HAP-1 (cell line): ENCODE results near the gene CAV2.

Experiments
- DNase-seq, 2 experiments: peaks; one replicate each; pipeline ENCODE4 v3.0.0-alpha.2; 2016 to 2020; ENCODE audit warnings: low spot score in 2 of 2
- H3K27me3 ChIP-seq: fragments of 250-450 bp; sonication (Bioruptor Pico); 2 replicates; pipeline ENCODE4 v1.5.1; 2020; ENCODE audit warnings: low read depth, mild to moderate bottlenecking, moderate library complexity
- H3K36me3 ChIP-seq: fragments of 250-450 bp; sonication (Bioruptor Pico); replicated peaks from 2 replicates; pipeline ENCODE4 v1.5.1; 2020; ENCODE audit warnings: mild to moderate bottlenecking
- H3K4me1 ChIP-seq: fragments of 250-450 bp; sonication (Bioruptor Pico); 2 replicates; pipeline ENCODE4 v1.5.1; 2020; ENCODE audit warnings: mild to moderate bottlenecking
- H3K4me3 ChIP-seq: fragments of 250-450 bp; sonication (Bioruptor Pico); 2 replicates; pipeline ENCODE4 v1.5.1; 2020; ENCODE audit warnings: mild to moderate bottlenecking, moderate library complexity
- H3K9me3 ChIP-seq: fragments of 250-450 bp; sonication (Bioruptor Pico); 2 replicates; pipeline ENCODE4 v1.5.1; 2020; ENCODE audit warnings: mild to moderate bottlenecking, moderate library complexity
- in situ Hi-C: fragments of 300-500 bp; cut with MboI; formaldehyde crosslinking; loops from 3 replicates; pipeline ENCODE4 v1.14.3; 2020; ENCODE audit warnings: low sequenced_read_pairs, inconsistent platforms, mixed read lengths

CAV2 gene

GRCh38 chr7:116552602-116553001 lies 53.1 kb downstream of the CAV2 start:
- no peak overlapping the region for H3K4me3 ChIP-seq
- no peaks in the 10 kb centered on the region for H3K27me3 ChIP-seq
- in situ Hi-C loops = no loop called here
- no peak for DNase-seq
- no peaks in the 10 kb centered on the region for H3K36me3 ChIP-seq
- H3K4me1 ChIP-seq = no peaks in the 10 kb centered on the region
- no peaks in the 10 kb centered on the region for H3K9me3 ChIP-seq

- H3K9me3 ChIP-seq = no peaks in the 10 kb centered on the region
- no peaks in the 10 kb centered on the region for H3K4me1 ChIP-seq
- H3K36me3 ChIP-seq = no peaks in the 10 kb centered on the region
- DNase-seq = no peak
- no peaks in the 10 kb centered on the region for H3K27me3 ChIP-seq
- no peak overlapping the region for H3K4me3 ChIP-seq
- in situ Hi-C loops = no loop called here
These were observed 53.8 kb downstream of the CAV2 start for GRCh38 chr7:116553168-116553964.

GRCh38 chr7:116554436-116554835 lies 54.9 kb downstream of the CAV2 start:
- Histone ChIP-seq H3K9me3 (no peaks in the 10 kb centered on the region), H3K36me3 (no peaks in the 10 kb centered on the region), H3K4me1 (no peaks in the 10 kb centered on the region), H3K4me3 (no peak overlapping the region), H3K27me3 (no peaks in the 10 kb centered on the region)
- DNase-seq = no peak
- in situ Hi-C loops = no loop called here

- no peaks in the 10 kb centered on the region for H3K36me3 ChIP-seq
- no peaks in the 10 kb centered on the region for H3K9me3 ChIP-seq
- no peak for DNase-seq
- H3K27me3 ChIP-seq = no peaks in the 10 kb centered on the region
- no peak overlapping the region for H3K4me3 ChIP-seq
- no peaks in the 10 kb centered on the region for H3K4me1 ChIP-seq
- in situ Hi-C loops = no loop called here
These were observed 55.4 kb downstream of the CAV2 start for GRCh38 chr7:116554911-116555310.

- Histone ChIP-seq H3K4me3 (no peak overlapping the region), H3K4me1 (no peaks in the 10 kb centered on the region), H3K36me3 (no peaks in the 10 kb centered on the region), H3K9me3 (no peaks in the 10 kb centered on the region), H3K27me3 (no peaks in the 10 kb centered on the region)
- in situ Hi-C loops = no loop called here
- DNase-seq = no peak
These were observed 57.6 kb downstream of the CAV2 start for GRCh38 chr7:116557066-116557585.

- no peaks in the 10 kb centered on the region for H3K9me3 ChIP-seq
- H3K4me3 ChIP-seq = no peak overlapping the region
- in situ Hi-C loops = no loop called here
- no peaks in the 10 kb centered on the region for H3K27me3 ChIP-seq
- DNase-seq = no peak
- H3K4me1 ChIP-seq = no peaks in the 10 kb centered on the region
- H3K36me3 ChIP-seq = no peaks in the 10 kb centered on the region
These were observed 58.4 kb downstream of the CAV2 start for GRCh38 chr7:116557901-116558300.
